H1 (cell line): ENCODE measurements around the gene NOC4L.

Experiments used
- EZH2 ChIP-seq: fragments of 200-600 bp; sonication (generic); IDR thresholded peaks from 2 replicates; pipeline ENCODE4 v1.7.1; 2012; ENCODE audit warnings: low read depth, mild to moderate bottlenecking, moderate library complexity, low read length, inconsistent platforms; ENCODE audit not compliant: severe bottlenecking
- GABPA ChIP-seq: IDR thresholded peaks from 2 replicates; pipeline ENCODE4 v1.6.1; 2011; ENCODE audit warnings: mild to moderate bottlenecking, low read length, moderate library complexity, borderline replicate concordance; ENCODE audit not compliant: insufficient read depth
- MAFK ChIP-seq: IDR thresholded peaks from 2 replicates; pipeline ENCODE4 v1.6.1; 2012; ENCODE audit warnings: low read depth, mild to moderate bottlenecking, improper control_type of control experiment, low read length
- POLR2A ChIP-seq, 2 experiments: IDR thresholded peaks; 1 replicate in 1 of 2; 2 replicates in 1 of 2; pipeline ENCODE4 v1.6.1; 2011; ENCODE audit warnings: low read depth in 2 of 2, low read length in 2 of 2, mild to moderate bottlenecking in 2 of 2; ENCODE audit errors: control extremely low read depth in 1 of 2
- RFX5 ChIP-seq: IDR thresholded peaks from 2 replicates; pipeline ENCODE4 v1.6.1; 2011; ENCODE audit warnings: low read depth, low read length, improper control_type of control experiment, borderline replicate concordance
- TF ChIP-seq, protein P1 (sequence below), 3 experiments: IDR thresholded peaks; 1 replicate in 2 of 3; 2 replicates in 1 of 3; pipeline versions ENCODE4 v1.5.1 to v1.6.1; 2011; ENCODE audit warnings: low read length in 3 of 3, mild to moderate bottlenecking in 3 of 3, inconsistent platforms in 2 of 3, low read depth in 1 of 3, moderate library complexity in 1 of 3; ENCODE audit not compliant: insufficient read depth in 1 of 3; ENCODE audit errors: control extremely low read depth in 1 of 3
- TF ChIP-seq, protein P2 (sequence below): IDR thresholded peaks from 2 replicates; pipeline ENCODE4 v1.6.1; 2012; ENCODE audit warnings: low read length, inconsistent platforms

DNA sequence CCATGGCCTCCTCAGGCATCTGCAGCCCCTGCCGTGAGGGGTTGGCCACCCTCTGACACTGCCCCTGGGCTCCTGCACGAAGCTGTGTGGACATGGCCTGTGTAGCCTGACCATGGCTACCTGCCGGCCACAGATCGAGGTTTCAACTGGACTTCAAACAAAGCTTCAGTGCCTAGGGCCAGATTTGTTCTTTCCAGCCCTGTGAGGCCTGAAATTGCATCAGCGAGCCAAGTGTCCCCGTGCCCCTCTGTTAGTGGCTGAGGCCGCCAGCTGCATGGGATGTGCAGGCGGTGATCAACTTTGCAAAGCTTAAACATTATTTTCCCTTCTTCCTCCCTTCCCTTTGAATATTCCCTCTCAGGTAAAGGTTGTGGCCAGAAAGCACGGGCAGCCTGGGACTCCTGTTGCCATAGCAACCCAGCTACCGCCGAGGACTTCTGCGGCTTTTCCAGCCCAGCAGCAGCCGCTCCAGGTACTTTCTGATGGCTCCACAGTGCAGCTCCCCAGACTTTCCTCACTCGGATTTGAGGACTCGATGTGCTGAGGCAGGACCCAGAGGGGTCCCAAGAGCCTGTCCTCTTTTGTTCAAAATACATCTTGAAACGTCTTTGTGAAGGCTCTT is 35.9 kb upstream of the NOC4L start:
- TF ChIP-seq, protein P1, sequence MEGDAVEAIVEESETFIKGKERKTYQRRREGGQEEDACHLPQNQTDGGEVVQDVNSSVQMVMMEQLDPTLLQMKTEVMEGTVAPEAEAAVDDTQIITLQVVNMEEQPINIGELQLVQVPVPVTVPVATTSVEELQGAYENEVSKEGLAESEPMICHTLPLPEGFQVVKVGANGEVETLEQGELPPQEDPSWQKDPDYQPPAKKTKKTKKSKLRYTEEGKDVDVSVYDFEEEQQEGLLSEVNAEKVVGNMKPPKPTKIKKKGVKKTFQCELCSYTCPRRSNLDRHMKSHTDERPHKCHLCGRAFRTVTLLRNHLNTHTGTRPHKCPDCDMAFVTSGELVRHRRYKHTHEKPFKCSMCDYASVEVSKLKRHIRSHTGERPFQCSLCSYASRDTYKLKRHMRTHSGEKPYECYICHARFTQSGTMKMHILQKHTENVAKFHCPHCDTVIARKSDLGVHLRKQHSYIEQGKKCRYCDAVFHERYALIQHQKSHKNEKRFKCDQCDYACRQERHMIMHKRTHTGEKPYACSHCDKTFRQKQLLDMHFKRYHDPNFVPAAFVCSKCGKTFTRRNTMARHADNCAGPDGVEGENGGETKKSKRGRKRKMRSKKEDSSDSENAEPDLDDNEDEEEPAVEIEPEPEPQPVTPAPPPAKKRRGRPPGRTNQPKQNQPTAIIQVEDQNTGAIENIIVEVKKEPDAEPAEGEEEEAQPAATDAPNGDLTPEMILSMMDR (IDR thresholded peaks at IDR 0.05; ENCODE audit: control extremely low read depth in 1 of 3, insufficient read depth in 1 of 3, low read depth in 1 of 3, low read length in 3 of 3) = no peak
- TF ChIP-seq GABPA (no peak), EZH2 (no peak), MAFK (no peak), RFX5 (no peak), POLR2A (IDR thresholded peaks at IDR 0.05; ENCODE audit: control extremely low read depth in 1 of 2, low read depth in 2 of 2, low read length in 2 of 2) (no peak)
- TF ChIP-seq, protein P2, sequence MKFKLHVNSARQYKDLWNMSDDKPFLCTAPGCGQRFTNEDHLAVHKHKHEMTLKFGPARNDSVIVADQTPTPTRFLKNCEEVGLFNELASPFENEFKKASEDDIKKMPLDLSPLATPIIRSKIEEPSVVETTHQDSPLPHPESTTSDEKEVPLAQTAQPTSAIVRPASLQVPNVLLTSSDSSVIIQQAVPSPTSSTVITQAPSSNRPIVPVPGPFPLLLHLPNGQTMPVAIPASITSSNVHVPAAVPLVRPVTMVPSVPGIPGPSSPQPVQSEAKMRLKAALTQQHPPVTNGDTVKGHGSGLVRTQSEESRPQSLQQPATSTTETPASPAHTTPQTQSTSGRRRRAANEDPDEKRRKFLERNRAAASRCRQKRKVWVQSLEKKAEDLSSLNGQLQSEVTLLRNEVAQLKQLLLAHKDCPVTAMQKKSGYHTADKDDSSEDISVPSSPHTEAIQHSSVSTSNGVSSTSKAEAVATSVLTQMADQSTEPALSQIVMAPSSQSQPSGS = no peak
